DMS79 (cell line): ENCODE results near the gene CD4.
A peak's percentile ranks its signal among the peaks of the same experiment; 100 is the strongest.
"Not testable (repeated sequence)": the region's sequence is repeated elsewhere in the genome, so short reads cannot be mapped to it uniquely, and the experiment has no call there.

Source experiments
- DNase-seq: peaks from one replicate; lab custom pipeline; 2025; lab: John Stamatoyannopoulos, UW

Gene CD4

GRCh38 chr12:6788972-6789924, at the start of gene CD4:
Gene CD4 (plus strand): TSS chr12:6789528. CDS start chr12:6800139, 10,611 bp downstream.
- no peak for DNase-seq

GRCh38 chr12:6742080-6742479, 47.2 kb upstream of the CD4 start:
- not testable (repeated sequence) for DNase-seq

- DNase-seq = no peak
Measured at GRCh38 chr12:6742834-6743233, 46.5 kb upstream of the CD4 start.

GRCh38 chr12:6743300-6743699, 46.0 kb upstream of the CD4 start:
- DNase-seq = not testable (repeated sequence)

- no peak for DNase-seq
Measured at GRCh38 chr12:6745741-6746525, 43.4 kb upstream of the CD4 start.

GRCh38 chr12:6747216-6747615, 42.1 kb upstream of the CD4 start:
- DNase-seq = no peak

- no peak for DNase-seq
Measured at GRCh38 chr12:6748761-6749160, 40.6 kb upstream of the CD4 start.

GRCh38 chr12:6750506-6750905, 38.8 kb upstream of the CD4 start:
- DNase-seq = no peak

GRCh38 chr12:6751767-6752166, 37.6 kb upstream of the CD4 start:
- DNase-seq = no peak

GRCh38 chr12:6752167-6752920, 37.0 kb upstream of the CD4 start:
- DNase-seq = no peak

- peak; percentile 95 for DNase-seq
Measured at GRCh38 chr12:6752921-6753771, 36.2 kb upstream of the CD4 start, which contains the start of gene MLF2. Gene MLF2 (minus strand): TSS chr12:6753141. CDS start chr12:6752334, 807 bp downstream.

- DNase-seq = no peak
Measured at GRCh38 chr12:6753772-6754356, 35.5 kb upstream of the CD4 start.

- DNase-seq = no peak
Measured at GRCh38 chr12:6754411-6754810, 34.9 kb upstream of the CD4 start.

- no peak for DNase-seq
Measured at GRCh38 chr12:6757028-6757690, 32.2 kb upstream of the CD4 start.

GRCh38 chr12:6758506-6759095, 30.7 kb upstream of the CD4 start:
- no peak for DNase-seq

GRCh38 chr12:6759741-6760140, 29.6 kb upstream of the CD4 start:
- DNase-seq = no peak

GRCh38 chr12:6763380-6763779, 25.9 kb upstream of the CD4 start:
- no peak for DNase-seq

GRCh38 chr12:6764011-6764828, 25.1 kb upstream of the CD4 start:
- DNase-seq = peak; percentile 99
